ENCODE data around the gene PDZD2. TPM values are rescaled to one million over a fixed set of nuclear protein-coding genes. Genes with fewer than 3 reads are reported as not detected.
"Not testable (repeated sequence)": the region's sequence is repeated elsewhere in the genome, so short reads cannot be mapped to it uniquely, and the experiment has no call there.

The PDZD2 gene
- total RNA-seq, 2 experiments from 2014 or later, result not detected

DNA sequence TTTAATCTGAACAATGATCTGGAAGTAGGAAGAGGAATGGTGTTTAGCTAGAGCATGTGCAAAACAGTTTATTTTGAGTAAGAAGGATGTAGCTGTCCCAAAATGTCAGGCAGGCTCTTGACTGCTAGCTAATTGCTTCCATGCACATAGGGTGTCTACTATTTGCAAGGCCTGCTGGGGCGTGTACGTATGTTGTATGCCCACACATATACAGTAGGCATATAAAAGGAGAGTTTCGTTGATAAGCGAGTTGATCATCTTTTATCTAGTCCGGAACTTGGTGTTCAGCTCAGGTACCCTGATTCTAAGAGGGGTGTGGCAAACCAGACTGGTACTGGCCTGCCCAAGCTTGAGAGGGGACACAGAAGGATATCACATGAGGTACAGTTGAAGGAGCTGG, 358.0 kb downstream of the PDZD2 start:
- H3K27me3 Mint-ChIP-seq, result no peaks in the 10 kb centered on the region
- H3K4me1 Mint-ChIP-seq, result no peaks in the 10 kb centered on the region
- no peaks in the 10 kb centered on the region for H3K36me3 Mint-ChIP-seq (ENCODE audit: low read depth)
- H3K4me3 Mint-ChIP-seq, result no peak overlapping the region
- POLR2A ChIA-PET, result no interaction called here
- no peaks in the 10 kb centered on the region for H3K9me3 Mint-ChIP-seq
- no peak overlapping the region for H3K27ac Mint-ChIP-seq
- CTCF ChIA-PET, result no interaction called here
- no peak for DNase-seq

DNA sequence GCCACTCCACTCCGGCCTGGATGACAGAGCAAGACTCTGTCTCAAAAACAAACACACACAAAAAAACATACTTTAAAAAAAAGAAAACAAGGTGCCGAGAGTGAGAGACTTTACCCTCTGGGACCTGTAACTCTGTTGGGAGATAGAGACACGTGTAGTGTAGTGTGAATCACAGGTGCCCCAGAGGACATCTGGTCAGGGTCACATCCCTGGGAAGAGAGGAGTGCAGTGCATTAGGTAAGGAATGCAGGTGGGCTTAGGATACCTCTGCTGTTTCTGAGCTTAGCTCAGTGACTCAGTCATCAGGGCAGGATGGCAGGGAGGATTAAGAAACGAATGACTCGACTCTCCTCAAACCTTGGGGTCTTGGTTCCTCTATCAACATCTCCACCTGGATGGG, 360.5 kb downstream of the PDZD2 start:
- Mint-ChIP-seq H3K36me3 (ENCODE audit: low read depth) (no peaks in the 10 kb centered on the region), H3K4me3 (no peak overlapping the region), H3K4me1 (no peaks in the 10 kb centered on the region), H3K9me3 (no peaks in the 10 kb centered on the region), H3K27ac (no peak overlapping the region), H3K27me3 (no peaks in the 10 kb centered on the region)
- POLR2A ChIA-PET, result no interaction called here
- CTCF ChIA-PET, result no interaction called here
- no peak for DNase-seq

DNA sequence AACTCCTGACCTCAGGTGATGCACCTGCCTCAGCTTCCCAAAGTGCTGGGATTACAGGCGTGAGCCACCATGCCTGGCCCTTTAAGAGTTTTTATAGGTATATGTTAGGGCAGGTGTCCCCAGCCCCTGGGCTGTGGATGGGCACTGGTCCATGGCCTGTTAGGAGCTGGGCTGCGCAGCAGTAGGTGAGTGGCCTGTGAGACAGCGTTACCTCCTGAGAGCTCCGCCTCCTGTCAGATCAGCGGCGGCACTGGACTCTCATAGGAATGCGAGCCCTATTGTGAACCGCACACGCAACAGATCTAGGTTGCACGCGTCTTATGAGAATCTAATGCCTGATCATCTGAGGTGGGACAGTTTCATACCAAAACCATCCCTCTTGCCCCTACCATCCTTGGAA, 361.8 kb downstream of the PDZD2 start:
- H3K4me1 Mint-ChIP-seq, result no peaks in the 10 kb centered on the region
- H3K36me3 Mint-ChIP-seq (ENCODE audit: low read depth), result no peaks in the 10 kb centered on the region
- no peaks in the 10 kb centered on the region for H3K9me3 Mint-ChIP-seq
- ChIA-PET POLR2A (no interaction called here), CTCF (no interaction called here)
- H3K27ac Mint-ChIP-seq, result no peak overlapping the region
- H3K4me3 Mint-ChIP-seq, result no peak overlapping the region
- no peaks in the 10 kb centered on the region for H3K27me3 Mint-ChIP-seq
- no peak for DNase-seq

DNA sequence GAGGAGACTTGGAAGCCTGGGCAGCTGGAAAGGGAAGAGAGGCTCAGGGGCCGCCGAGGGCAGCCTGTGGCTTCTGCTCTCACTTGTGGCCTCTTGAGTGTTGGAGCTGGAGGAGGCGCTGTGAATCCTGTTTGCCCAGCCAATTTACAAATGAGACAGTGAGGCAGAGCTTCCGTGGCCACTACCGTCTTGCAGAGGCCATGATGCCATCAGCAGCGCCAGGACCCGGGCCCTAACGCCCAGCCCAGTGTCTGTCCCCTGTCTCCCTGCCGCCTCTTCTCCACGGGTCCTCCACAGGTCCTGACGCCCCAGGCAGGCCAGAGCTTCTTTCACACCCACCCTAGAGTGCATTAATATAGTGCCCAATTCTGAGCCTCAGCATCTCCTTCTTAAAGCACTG, 362.4 kb downstream of the PDZD2 start:
- Mint-ChIP-seq H3K4me3 (no peak overlapping the region), H3K27me3 (no peaks in the 10 kb centered on the region), H3K36me3 (ENCODE audit: low read depth) (no peaks in the 10 kb centered on the region), H3K9me3 (no peaks in the 10 kb centered on the region), H3K27ac (no peak overlapping the region), H3K4me1 (no peaks in the 10 kb centered on the region)
- ChIA-PET CTCF (no interaction called here), POLR2A (no interaction called here)
- DNase-seq, result no peak

DNA sequence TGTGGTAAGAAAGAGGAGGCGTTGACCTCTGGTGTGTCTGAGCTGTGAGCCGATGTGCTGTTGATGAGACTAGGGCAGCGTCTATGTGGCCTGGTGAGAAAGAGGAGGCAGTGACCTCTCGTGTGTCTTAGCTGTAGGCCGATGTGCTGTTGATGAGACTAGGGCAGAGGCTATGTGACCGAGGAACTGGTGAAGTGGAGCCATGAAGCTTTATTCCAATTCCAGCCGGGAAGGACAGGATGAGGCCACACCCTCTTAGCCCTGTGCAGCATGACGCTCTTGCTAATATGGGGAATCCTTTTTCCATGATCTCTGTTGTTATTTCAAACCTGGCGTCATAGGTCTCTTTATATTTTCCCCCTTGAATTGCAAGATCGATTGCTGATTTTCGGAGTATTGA, 362.8 kb downstream of the PDZD2 start:
- no peaks in the 10 kb centered on the region for H3K27me3 Mint-ChIP-seq
- POLR2A ChIA-PET, result no interaction called here
- no peak overlapping the region for H3K27ac Mint-ChIP-seq
- H3K9me3 Mint-ChIP-seq, result no peaks in the 10 kb centered on the region
- no peaks in the 10 kb centered on the region for H3K4me1 Mint-ChIP-seq
- no peak overlapping the region for H3K4me3 Mint-ChIP-seq
- no peaks in the 10 kb centered on the region for H3K36me3 Mint-ChIP-seq (ENCODE audit: low read depth)
- CTCF ChIA-PET, result no interaction called here
- no peak for DNase-seq

DNA sequence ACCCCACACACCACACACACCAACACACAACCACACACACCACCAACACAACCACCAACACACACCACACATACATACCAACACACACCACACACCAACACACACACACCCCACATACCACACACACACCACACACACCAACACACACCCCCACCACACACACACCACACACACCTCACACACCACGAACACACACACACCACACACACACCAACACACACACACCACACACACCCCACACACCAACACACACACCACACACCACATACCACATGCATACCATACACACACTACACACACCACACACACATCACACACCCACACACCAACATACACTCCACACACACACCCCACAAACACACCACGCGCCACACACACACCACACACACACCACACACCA, 363.8 kb downstream of the PDZD2 start:
- Mint-ChIP-seq H3K36me3 (ENCODE audit: low read depth) (no peaks in the 10 kb centered on the region), H3K27ac (no peak overlapping the region), H3K27me3 (no peaks in the 10 kb centered on the region), H3K4me3 (no peak overlapping the region), H3K4me1 (no peaks in the 10 kb centered on the region), H3K9me3 (no peaks in the 10 kb centered on the region)
- no peak for DNase-seq
- ChIA-PET CTCF (no interaction called here), POLR2A (no interaction called here)

DNA sequence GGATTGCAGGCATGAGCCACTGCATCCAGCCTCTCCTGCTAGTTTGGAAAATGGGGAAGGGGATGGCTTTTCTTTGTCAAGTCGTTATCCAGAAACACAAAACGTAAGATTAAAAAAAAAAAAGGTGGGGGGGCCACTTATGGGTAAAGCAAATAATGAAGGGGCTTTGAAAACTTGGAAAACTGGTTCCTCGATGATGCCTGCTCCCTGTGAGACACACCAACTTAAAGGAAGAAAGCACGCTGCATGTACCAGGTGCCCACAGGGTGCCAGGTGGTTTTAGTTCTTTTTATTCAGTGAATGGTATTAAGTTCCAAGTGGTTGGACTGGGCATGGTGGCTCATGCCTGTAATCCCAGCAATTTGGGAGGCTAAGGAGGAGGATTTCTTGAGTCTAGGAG, 365.1 kb downstream of the PDZD2 start:
- no peak overlapping the region for H3K4me3 Mint-ChIP-seq
- no peaks in the 10 kb centered on the region for H3K27me3 Mint-ChIP-seq
- no peaks in the 10 kb centered on the region for H3K9me3 Mint-ChIP-seq
- CTCF ChIA-PET, result no interaction called here
- no peaks in the 10 kb centered on the region for H3K36me3 Mint-ChIP-seq (ENCODE audit: low read depth)
- no peak overlapping the region for H3K27ac Mint-ChIP-seq
- H3K4me1 Mint-ChIP-seq, result no peaks in the 10 kb centered on the region
- POLR2A ChIA-PET, result no interaction called here
- DNase-seq, result no peak

DNA sequence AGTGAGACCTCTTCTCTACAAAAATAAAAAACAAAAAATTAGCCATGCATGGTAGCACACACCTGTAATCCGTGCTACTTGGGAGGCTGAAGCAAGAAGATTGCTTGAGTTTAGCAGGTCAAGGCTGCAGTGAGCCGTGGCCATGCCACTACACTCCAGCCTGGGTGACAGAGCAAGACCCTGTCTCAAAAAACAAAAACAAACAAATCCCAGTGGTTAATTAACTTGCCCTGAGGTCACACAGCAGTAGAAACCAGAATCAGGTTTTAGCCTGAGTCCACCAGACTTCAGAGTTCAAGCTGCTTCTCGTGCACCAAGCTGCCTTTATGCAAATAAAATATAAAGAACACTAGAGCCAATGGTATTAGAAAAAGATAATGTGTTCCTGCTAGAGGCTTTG, 365.5 kb downstream of the PDZD2 start:
- no peak overlapping the region for H3K27ac Mint-ChIP-seq
- no peaks in the 10 kb centered on the region for H3K9me3 Mint-ChIP-seq
- no peak overlapping the region for H3K4me3 Mint-ChIP-seq
- POLR2A ChIA-PET, result no interaction called here
- no peaks in the 10 kb centered on the region for H3K27me3 Mint-ChIP-seq
- no peaks in the 10 kb centered on the region for H3K36me3 Mint-ChIP-seq (ENCODE audit: low read depth)
- DNase-seq, result no peak
- no peaks in the 10 kb centered on the region for H3K4me1 Mint-ChIP-seq
- CTCF ChIA-PET, result no interaction called here

DNA sequence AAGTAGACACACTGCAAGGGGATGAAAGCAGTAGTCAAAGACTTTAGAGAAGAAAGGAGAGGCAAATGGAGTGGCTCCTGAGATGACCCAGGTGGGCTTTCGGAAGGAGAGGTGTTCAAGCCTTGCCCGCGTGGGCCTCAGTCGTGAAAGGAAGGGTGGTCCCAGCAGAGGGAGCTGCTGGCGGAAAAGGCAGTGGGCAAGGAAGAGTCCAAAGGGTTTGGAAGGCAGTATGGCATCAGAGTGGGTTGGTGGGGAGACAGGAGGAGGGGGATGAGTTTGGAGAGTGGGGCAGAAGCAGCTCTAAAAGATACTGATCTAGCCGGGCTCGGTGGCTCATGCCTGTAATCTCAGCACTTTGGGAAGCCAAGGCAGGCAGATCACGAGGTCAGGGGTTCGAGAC, 369.8 kb downstream of the PDZD2 start:
- no peak for DNase-seq
- no peaks in the 10 kb centered on the region for H3K27me3 Mint-ChIP-seq
- CTCF ChIA-PET, result no interaction called here
- no peaks in the 10 kb centered on the region for H3K9me3 Mint-ChIP-seq
- H3K4me3 Mint-ChIP-seq, result no peak overlapping the region
- H3K4me1 Mint-ChIP-seq, result no peaks in the 10 kb centered on the region
- POLR2A ChIA-PET, result no interaction called here
- H3K27ac Mint-ChIP-seq, result no peak overlapping the region
- H3K36me3 Mint-ChIP-seq (ENCODE audit: low read depth), result no peaks in the 10 kb centered on the region

DNA sequence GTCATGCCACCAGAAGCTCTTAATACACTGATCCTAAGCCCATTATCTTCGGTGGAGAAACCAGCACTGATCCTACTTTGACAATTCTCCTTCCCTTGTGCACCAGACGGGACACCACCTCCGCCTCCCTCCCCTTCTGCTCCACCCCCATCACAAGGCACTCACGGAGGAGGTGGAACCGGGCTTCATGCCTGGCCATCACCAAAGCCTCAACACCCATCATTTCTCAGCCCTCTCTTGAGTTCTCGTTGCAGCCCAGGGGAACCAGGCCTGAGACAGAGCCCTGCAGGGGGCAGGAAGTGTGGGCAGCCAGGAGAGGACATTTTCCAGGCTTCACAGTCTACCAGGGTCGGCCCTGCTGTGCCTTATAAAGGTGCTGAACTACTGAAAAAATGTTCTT, 374.7 kb downstream of the PDZD2 start:
- Mint-ChIP-seq H3K27me3 (no peaks in the 10 kb centered on the region), H3K36me3 (ENCODE audit: low read depth) (no peaks in the 10 kb centered on the region), H3K4me3 (no peak overlapping the region), H3K9me3 (no peaks in the 10 kb centered on the region), H3K27ac (no peak overlapping the region), H3K4me1 (peaks cover 1% of the 10 kb centered on the region)
- CTCF ChIA-PET, result no interaction called here
- DNase-seq, result no peak
- POLR2A ChIA-PET, result no interaction called here

DNA sequence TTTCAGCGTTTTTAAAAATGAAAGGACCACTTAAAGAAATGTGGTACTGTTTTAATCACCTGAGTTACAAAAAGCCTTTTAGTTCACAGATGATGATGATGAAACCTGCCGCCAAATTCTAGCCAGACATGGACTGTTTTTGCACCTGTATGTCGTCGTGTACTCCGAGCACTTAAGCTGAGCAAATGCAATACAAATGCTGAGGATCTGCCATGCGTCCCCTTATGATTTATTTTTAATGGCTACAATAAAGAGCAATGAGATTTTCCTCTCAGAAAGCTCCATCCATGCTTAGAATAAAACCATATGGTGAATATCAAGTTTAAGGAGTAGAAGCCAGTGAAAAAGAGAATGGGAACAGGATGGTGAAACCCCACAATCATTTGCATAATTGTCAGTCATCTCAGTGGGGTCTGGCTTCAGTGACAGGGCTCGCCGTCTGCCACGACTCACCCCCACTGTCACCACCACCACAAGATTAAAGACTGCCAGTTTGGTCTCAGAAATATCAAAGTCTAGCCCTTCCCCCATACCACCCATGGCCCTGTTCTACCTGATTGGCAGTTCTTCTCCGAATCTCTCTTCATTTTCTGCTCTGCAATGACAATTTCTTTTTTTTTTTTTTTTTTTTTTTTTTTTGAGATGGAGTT, 375.3 kb downstream of the PDZD2 start:
- Mint-ChIP-seq H3K27me3 (no peaks in the 10 kb centered on the region), H3K4me3 (no peak overlapping the region), H3K4me1 (peaks cover 1% of the 10 kb centered on the region), H3K9me3 (no peaks in the 10 kb centered on the region), H3K27ac (no peak overlapping the region), H3K36me3 (ENCODE audit: low read depth) (no peaks in the 10 kb centered on the region)
- POLR2A ChIA-PET, result no interaction called here
- CTCF ChIA-PET, result no interaction called here
- no peak for DNase-seq

DNA sequence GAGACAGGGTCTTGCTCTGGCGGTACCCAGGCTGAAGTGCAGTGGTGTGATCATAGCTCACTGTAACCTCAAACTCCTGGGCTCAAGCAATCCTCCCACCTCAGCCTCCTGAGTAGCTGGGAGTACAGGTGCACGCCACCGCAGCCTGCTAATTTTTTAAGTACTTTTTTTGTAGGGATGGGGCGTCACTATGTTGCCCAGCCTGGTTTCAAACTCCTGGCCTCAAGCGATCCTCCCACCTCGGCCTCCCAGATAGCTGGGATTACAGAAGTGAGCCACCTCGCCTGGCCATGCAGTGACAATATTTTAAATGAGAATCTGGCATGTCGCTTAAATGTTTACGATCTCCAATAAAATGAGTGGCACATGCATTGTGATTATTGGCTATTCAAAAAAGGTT, 376.3 kb downstream of the PDZD2 start:
- H3K27me3 Mint-ChIP-seq; H3K36me3 Mint-ChIP-seq (ENCODE audit: low read depth); CTCF ChIA-PET; POLR2A ChIA-PET; DNase-seq; H3K4me3 Mint-ChIP-seq; H3K4me1 Mint-ChIP-seq; H3K9me3 Mint-ChIP-seq; H3K27ac Mint-ChIP-seq: not testable (repeated sequence)

DNA sequence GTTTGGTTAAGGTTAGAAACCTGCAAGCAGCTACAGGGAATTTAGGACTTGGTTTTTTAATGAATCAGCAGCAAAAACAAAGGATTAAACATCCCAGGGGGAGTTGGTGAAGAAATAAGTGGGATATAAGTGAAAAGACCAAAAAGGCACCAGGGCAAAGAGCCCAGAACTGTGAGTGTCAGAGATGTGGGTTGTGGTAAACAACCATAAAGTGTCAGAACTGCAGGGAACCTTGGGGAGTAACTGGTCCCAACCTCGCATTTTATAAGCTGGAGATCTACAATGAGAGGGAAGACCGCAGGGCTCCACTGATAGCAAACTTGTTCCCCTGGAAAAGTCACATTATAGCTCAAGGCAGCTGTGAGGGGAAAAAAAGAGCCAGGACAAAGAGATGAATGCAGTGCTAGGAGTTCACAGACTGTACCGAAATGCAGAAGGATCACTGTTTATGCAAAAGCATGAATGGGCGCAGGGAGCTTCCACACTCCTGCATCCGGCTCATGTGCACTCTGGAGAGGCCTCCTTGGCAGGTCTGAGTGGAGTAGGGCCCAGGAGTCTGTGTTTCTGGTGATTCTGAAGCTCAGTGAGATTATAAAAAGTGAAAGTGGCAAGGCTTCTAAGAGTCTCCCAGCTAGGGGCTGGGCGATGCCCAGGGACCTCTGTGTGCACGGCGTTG, 378.9 kb downstream of the PDZD2 start:
- Mint-ChIP-seq H3K27me3 (peaks cover 2% of the 10 kb centered on the region), H3K4me1 (peaks cover 7% of the 10 kb centered on the region), H3K4me3 (no peak overlapping the region), H3K36me3 (ENCODE audit: low read depth) (no peaks in the 10 kb centered on the region), H3K27ac (no peak overlapping the region), H3K9me3 (no peaks in the 10 kb centered on the region)
- CTCF ChIA-PET, result no interaction called here
- DNase-seq, result no peak
- POLR2A ChIA-PET, result no interaction called here

DNA sequence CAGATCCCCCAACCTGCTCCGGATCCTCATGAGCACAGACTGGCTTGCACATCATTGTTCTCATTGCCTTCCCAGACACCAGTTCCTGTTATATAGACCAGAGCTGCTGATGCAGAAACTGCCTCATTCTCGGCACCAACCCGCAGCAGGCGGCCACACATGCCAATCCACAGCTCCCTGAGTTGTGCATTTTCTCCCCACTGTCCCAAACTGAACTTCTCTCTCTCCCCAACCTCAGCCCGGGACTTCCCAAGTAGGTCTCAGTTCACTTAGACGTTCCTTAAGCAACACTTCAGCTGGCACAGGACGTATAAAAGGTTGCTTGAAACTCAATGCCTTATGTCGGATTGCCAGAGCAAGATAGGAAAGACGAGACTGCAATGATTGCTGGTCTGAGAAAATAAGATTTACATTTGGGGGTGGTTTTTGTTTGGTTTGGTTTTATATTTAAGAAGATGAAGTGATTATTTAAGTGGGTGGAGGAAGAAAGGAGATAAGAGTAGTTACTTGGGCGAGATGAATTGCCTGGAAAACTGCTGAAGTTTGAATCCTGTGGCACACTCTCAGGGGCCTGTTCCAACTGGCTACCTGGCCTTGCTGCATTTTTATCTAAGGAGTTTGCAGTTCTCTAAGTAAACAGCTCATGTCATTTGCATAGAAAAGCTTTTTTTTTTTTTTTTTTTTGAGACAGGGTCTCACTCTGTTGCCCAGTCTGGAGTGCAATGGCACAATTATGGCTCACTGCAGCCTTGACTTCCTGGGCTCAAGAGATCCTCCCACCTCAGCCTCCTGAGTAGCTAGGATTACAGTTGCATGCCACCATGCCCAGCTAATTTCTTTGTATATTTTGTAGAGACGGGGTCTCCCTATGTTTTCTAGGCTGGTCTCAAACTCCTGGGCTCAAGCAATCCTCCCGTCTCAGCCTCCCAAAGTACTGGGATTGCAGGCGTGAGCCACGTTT, 379.8 kb downstream of the PDZD2 start:
- H3K27me3 Mint-ChIP-seq, result peaks cover 2% of the 10 kb centered on the region
- H3K27ac Mint-ChIP-seq, result no peak overlapping the region

More for the DNA sequence above, 379.8 kb downstream of the PDZD2 start:
- H3K4me1 Mint-ChIP-seq, result peaks cover 7% of the 10 kb centered on the region
- ChIA-PET CTCF (interaction anchor here (0.6 to 0.7 kb wide), 2 partner anchors 170 to 381 kb away, joined by 3 to 4 read pairs; no protein-coding TSS in a partner anchor), POLR2A (no interaction called here)
- no peaks in the 10 kb centered on the region for H3K36me3 Mint-ChIP-seq (ENCODE audit: low read depth)
- DNase-seq, result no peak
- no peak overlapping the region for H3K4me3 Mint-ChIP-seq
- no peaks in the 10 kb centered on the region for H3K9me3 Mint-ChIP-seq
